Sigmoid colon (tissue), 7 donors: ENCODE results near the gene PSMD3. TPM values are rescaled to one million over a fixed set of nuclear protein-coding genes. Genes with fewer than 3 reads are reported as not detected.

Experiments used
- DNase-seq: peaks from one replicate; pipeline ENCODE4 v3.0.0-alpha.2; 2019
- H3K27ac ChIP-seq, 4 donors: fragments of 200-600 bp; sonication (generic); one replicate each; pipeline ENCODE4 v1.5.1; 2016 to 2019; ENCODE audit warnings: mild to moderate bottlenecking in 1 of 4
- H3K27me3 ChIP-seq, 3 donors: fragments of 200-600 bp; sonication (generic); one replicate each; pipeline ENCODE4 v1.5.1; 2019; ENCODE audit warnings: mild to moderate bottlenecking in 1 of 3
- H3K36me3 ChIP-seq, 4 donors: fragments of 200-600 bp; sonication (generic); one replicate each; pipeline ENCODE4 v1.5.1; 2016 to 2019
- H3K4me1 ChIP-seq, 4 donors: fragments of 200-600 bp; sonication (generic); one replicate each; pipeline ENCODE4 v1.5.1; 2017 to 2019
- H3K4me3 ChIP-seq, 4 donors: fragments of 200-600 bp; sonication (generic); one replicate each; pipeline ENCODE4 v1.5.1; 2017 to 2019; ENCODE audit warnings: mild to moderate bottlenecking in 2 of 4, moderate library complexity in 1 of 4
- H3K9me3 ChIP-seq, 4 donors: fragments of 200-600 bp in 3 of 4; sonication (generic) in 3 of 4; one replicate each; pipeline versions ENCODE4 v1.5.1 to v1.6.1; 2013 to 2019
- EP300 ChIP-seq, 4 donors: sonication (generic); formaldehyde crosslinking; IDR thresholded peaks; one replicate each; pipeline ENCODE4 v1.6.1; 2017; ENCODE audit warnings: antibody characterized with exemption in 4 of 4
- POLR2A ChIP-seq, 2 donors: fragments of 450-650 bp; IDR thresholded peaks; one replicate each; pipeline ENCODE4 v1.6.1; 2016; ENCODE audit warnings: antibody characterized with exemption in 2 of 2, mild to moderate bottlenecking in 2 of 2, moderate library complexity in 2 of 2
- POLR2AphosphoS5 ChIP-seq, 4 donors: sonication (generic); formaldehyde crosslinking; IDR thresholded peaks; one replicate each; pipeline ENCODE4 v1.6.1; 2017; ENCODE audit warnings: antibody characterized with exemption in 4 of 4
- WGBS, 2 donors: extraction: QIAGEN DNeasy Blood & Tissue Kit; methylation state at CpG; one replicate each; pipeline ENCODE4 v1.1.7; 2013; 5-methylcytosine and 5-hydroxymethylcytosine counted together
- intact Hi-C: fragments of 100-400 bp; cut with DNase I; formaldehyde crosslinking; loops from one replicate; pipeline ENCODE4 v1.15.1; 2023
- polyA plus RNA-seq, 3 donors: library from polyadenylated mRNA; stranded (reverse); fragments of 200-250 nt; gene quantifications; one replicate each; pipeline ENCODE4 v1.2.3, GENCODE V29; 2013
- total RNA-seq, 4 donors: library from RNA; depleted of rRNA; stranded (reverse); fragments of >200 nt; gene quantifications; one replicate each; pipeline ENCODE4 v1.1.0, GENCODE V29; 2016
- TF ChIP-seq, protein P1 (sequence below), 4 experiments: fragments of 450-650 bp in 3 of 4; fragments of 200-600 bp in 1 of 4; IDR thresholded peaks; one replicate each; pipeline ENCODE4 v1.5.1; 2016 to 2019; ENCODE audit warnings: antibody characterized with exemption in 4 of 4, mild to moderate bottlenecking in 3 of 4, moderate library complexity in 2 of 4
- donor health status: healthy with polysubstance abuse.
- donor health status: Bipolar disorder and iron deficiency.
- donor health status: healthy.

The PSMD3 gene
- total RNA-seq: 10 to 100 TPM; 53.2 to 71.3 (median 64.2) TPM
- 100 to 1,000 TPM in 1 of 3 donors, 10 to 100 TPM in 2; 57.1 to 112 (median 78.1) TPM for polyA plus RNA-seq

DNA sequence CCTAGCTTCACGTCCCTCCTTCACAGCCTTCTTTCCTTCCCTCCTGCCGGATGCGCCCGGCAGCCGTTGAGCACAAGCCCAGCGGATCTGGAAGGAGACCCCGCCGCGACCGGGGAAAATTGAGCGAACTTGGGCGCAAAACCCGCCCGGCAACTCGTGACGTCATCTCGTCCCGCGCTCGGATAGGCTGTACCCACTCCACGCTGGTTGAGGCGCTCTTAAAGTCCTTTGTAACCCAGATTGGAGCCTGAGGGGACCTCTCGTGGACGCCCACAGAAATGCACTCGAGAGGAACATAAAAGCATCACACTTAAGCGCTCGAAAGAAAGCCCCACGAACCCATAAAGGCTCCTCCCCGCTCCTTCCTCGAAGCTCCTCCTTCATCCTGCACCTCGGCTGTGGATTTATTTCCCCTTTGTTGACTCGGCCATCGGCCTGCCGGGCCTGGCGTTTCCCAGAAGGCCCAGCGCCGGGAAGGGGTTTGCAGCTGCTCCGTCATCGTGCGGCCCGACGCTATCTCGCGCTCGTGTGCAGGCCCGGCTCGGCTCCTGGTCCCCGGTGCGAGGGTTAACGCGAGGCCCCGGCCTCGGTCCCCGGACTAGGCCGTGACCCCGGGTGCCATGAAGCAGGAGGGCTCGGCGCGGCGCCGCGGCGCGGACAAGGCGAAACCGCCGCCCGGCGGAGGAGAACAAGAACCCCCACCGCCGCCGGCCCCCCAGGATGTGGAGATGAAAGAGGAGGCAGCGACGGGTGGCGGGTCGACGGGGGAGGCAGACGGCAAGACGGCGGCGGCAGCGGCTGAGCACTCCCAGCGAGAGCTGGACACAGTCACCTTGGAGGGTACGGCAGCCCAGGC is at the start of gene PSMD3:
PSMD3 (plus strand) TSS at position 457 of the 856 bp plus-strand sequence; CDS start at position 621, 164 bp downstream.
- intact Hi-C loops: loop anchor here (1.0 to 5.0 kb wide), 3 partner anchors 21 to 557 kb away; no protein-coding TSS in a partner anchor
- 0% methylated on average over 84 of the region's 84 CpGs for WGBS, 2 donors

DNA sequence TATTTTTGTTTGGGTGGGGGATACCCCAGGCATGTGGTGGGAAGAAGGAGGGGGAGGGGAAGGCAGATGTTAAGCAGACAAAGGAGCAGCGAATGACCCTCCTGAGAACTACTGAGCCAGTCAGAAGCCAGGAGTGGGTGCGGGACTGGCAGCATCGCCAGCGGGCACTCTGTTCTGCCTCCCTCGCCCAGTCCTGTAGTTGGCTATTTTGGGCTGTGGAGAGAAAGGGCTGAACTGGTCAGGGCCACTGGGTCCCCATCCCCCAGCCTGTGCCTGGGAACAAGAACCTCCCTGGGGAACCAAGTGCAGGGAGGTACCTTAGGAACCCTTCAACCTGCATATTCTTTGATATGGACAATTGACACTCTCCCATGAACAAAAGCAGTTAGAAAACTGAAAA is 46.7 kb upstream of the PSMD3 start:
- Histone ChIP-seq H3K4me1 (peaks cover 0 to 11% (median 5%) of the 10 kb centered on the region in 4 donors), H3K9me3 (no peaks in the 10 kb centered on the region), H3K36me3 (no peaks in the 10 kb centered on the region), H3K27ac (no peak overlapping the region), H3K27me3 (no peaks in the 10 kb centered on the region), H3K4me3 (no peak overlapping the region)
- no peak for DNase-seq
- TF ChIP-seq EP300 (IDR thresholded peaks at IDR 0.05) (no peak), POLR2A (IDR thresholded peaks at IDR 0.05) (no peak)
- WGBS, 2 donors: 88 to 96% methylated on average over 5 of the region's 5 CpGs
- intact Hi-C loops: no loop called here

More for the DNA sequence above, at the start of gene PSMD3:
- peaks cover 11 to 16% (median 14%) of the 10 kb centered on the region in 4 donors for H3K36me3 ChIP-seq
- peak; percentile 99 for DNase-seq
- TF ChIP-seq EP300 (IDR thresholded peaks at IDR 0.05) (peak in 1 of 4 donors; percentile 77), POLR2A (IDR thresholded peaks at IDR 0.05) (peak; percentile 88 to 90), POLR2AphosphoS5 (IDR thresholded peaks at IDR 0.05) (peak; percentile 96 to 99 (median 98))
- TF ChIP-seq, protein P1, sequence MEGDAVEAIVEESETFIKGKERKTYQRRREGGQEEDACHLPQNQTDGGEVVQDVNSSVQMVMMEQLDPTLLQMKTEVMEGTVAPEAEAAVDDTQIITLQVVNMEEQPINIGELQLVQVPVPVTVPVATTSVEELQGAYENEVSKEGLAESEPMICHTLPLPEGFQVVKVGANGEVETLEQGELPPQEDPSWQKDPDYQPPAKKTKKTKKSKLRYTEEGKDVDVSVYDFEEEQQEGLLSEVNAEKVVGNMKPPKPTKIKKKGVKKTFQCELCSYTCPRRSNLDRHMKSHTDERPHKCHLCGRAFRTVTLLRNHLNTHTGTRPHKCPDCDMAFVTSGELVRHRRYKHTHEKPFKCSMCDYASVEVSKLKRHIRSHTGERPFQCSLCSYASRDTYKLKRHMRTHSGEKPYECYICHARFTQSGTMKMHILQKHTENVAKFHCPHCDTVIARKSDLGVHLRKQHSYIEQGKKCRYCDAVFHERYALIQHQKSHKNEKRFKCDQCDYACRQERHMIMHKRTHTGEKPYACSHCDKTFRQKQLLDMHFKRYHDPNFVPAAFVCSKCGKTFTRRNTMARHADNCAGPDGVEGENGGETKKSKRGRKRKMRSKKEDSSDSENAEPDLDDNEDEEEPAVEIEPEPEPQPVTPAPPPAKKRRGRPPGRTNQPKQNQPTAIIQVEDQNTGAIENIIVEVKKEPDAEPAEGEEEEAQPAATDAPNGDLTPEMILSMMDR (IDR thresholded peaks at IDR 0.05): peak; percentile 64 to 96 (median 73)
- H3K4me1 ChIP-seq: peaks cover 0 to 40% (median 30%) of the 10 kb centered on the region in 4 donors
- H3K27me3 ChIP-seq: no peaks in the 10 kb centered on the region
- no peaks in the 10 kb centered on the region for H3K9me3 ChIP-seq
- H3K27ac ChIP-seq: peak within 1 kb of the TSS; percentile 95 to 98 (median 97)
- H3K4me3 ChIP-seq: peak within 1 kb of the TSS; percentile 79 to 99 (median 89)

DNA sequence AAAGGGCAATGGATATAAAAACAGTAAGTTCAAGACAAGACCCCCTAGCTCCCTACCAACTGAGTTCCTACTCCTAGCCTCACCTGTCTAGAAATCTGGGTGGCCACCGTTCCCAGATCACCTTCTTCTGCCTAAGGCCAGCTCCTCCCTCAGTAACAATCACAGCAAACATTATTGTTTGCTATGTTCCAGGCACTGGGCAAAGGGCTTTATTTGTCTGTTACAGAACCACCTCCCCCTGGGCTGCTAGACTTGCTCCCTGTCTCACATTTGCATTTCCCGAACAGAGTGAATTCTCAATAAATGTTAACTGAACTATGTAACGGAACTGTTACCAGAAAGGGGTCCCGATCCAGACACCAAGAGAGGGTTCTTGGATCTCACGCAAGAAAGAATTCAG is 46.3 kb upstream of the PSMD3 start:
- intact Hi-C loops: no loop called here
- no peak for TF ChIP-seq POLR2A (IDR thresholded peaks at IDR 0.05)
- TF ChIP-seq POLR2AphosphoS5 (IDR thresholded peaks at IDR 0.05): no peak
- TF ChIP-seq EP300 (IDR thresholded peaks at IDR 0.05): no peak
- TF ChIP-seq, protein P1 (IDR thresholded peaks at IDR 0.05): no peak
- Histone ChIP-seq H3K4me3 (no peak overlapping the region), H3K27me3 (no peaks in the 10 kb centered on the region), H3K9me3 (no peaks in the 10 kb centered on the region), H3K4me1 (peaks cover 0 to 11% (median 3%) of the 10 kb centered on the region in 4 donors), H3K36me3 (no peaks in the 10 kb centered on the region), H3K27ac (no peak overlapping the region)
- WGBS, 2 donors: 47 to 81% methylated on average over 5 of the region's 5 CpGs
- DNase-seq: no peak

DNA sequence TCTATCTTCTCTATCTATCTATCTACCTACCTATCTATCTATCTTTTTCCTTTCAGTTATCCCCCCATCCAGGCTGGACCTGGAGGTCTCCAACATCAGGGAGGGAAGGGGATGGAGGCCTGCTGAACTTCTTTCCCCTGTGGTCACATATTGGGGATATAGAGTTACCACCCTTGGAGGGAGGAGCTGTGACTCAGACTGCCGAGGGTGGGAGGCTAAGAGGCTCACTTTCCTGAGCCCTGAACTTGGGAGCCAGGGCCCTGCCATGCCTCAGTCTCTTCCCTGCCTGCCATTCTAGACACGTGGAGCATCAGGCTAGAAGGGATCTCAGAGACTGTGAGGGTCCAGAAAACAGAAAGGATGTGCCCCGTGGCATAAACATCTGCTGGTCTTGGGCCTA is 44.7 kb upstream of the PSMD3 start:
- no peak for TF ChIP-seq EP300 (IDR thresholded peaks at IDR 0.05)
- TF ChIP-seq, protein P1 (IDR thresholded peaks at IDR 0.05): no peak
- Histone ChIP-seq H3K36me3 (no peaks in the 10 kb centered on the region), H3K4me3 (no peak overlapping the region), H3K4me1 (peaks cover 0 to 16% (median 12%) of the 10 kb centered on the region in 4 donors), H3K27ac (no peak overlapping the region), H3K9me3 (no peaks in the 10 kb centered on the region), H3K27me3 (no peaks in the 10 kb centered on the region)
- intact Hi-C loops: no loop called here
- DNase-seq: no peak
- WGBS, 2 donors: 80 to 83% methylated on average over 3 of the region's 3 CpGs

DNA sequence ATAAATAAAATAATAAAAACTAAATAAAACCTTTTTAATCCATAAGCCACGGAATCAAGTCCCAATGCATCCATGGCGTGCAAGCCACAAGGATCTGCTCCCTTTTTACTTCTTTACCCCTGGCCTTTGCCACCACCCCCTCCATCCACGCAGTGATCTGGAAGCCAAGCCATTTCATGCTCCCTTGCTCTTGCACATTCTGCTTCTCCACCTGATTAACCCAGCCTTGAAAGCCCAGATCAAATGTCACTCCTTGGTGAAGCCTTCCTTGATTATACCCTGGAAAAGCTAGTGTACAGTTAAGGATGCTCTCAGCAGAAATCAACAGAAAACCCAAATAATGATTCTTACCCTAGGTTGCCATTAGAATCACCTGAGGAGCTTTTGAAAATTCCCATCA is 43.2 kb upstream of the PSMD3 start:
- H3K9me3 ChIP-seq: no peaks in the 10 kb centered on the region
- no peaks in the 10 kb centered on the region for H3K36me3 ChIP-seq
- no peak overlapping the region for H3K4me3 ChIP-seq
- no peak for DNase-seq
- intact Hi-C loops: no loop called here
- H3K4me1 ChIP-seq: peaks cover 0 to 16% (median 12%) of the 10 kb centered on the region in 4 donors
- TF ChIP-seq, protein P1 (IDR thresholded peaks at IDR 0.05): no peak
- TF ChIP-seq POLR2A (IDR thresholded peaks at IDR 0.05) (no peak), EP300 (IDR thresholded peaks at IDR 0.05) (no peak), POLR2AphosphoS5 (IDR thresholded peaks at IDR 0.05) (no peak)
- WGBS, 2 donors: 93 to 95% methylated on average over 3 of the region's 3 CpGs
- H3K27ac ChIP-seq: no peak overlapping the region
- H3K27me3 ChIP-seq: no peaks in the 10 kb centered on the region
